HG03558 (cell line): ENCODE measurements around the gene KCNQ2.

Source experiments
- ATAC-seq: cut with Tn5 transposase; IDR thresholded peaks from one replicate; pipeline ENCODE4 v1.9.1; 2021; ENCODE audit warnings: moderate number of reproducible peaks; ENCODE audit not compliant: unreplicated experiment; ENCODE audit errors: extremely low read depth

The KCNQ2 gene

DNA sequence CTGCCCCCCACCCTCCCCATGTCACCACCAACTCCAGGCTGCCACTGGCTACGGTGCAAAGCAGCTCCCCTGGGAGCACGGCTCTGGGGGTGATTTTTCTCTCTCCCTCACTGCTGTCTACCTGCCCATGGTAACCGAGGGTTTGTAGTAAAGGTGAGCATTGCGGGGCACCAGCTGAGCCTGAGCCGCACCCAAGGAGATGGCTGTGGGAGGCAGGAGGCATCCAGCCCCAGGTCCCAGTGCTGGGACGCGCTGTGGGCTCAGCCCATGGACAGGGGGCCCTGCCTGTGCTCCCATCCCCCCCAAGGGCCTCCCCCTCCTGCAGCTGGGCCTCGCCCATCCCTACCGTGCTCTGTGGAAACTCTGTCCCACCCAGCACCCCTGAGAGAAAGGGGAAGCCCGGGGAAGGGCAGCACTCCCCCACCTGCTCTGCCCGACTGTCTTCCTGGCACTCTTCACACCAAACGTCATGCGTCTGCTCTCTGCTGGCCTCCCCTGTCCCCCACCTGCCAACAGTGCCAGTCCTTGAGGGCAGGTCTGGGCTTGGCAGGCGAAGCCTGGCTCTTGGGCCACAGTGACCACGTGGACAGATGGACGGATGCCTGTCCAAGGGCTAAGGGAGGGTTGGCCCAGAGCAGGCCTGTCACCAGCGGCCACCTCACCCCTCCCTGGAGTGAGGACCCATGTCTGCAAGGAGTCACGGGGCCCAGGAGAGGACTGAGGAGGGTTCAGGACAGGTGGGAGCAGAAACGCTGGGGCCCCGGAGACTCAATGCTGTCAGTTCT lies 107.5 kb downstream of the KCNQ2 start:
- no peak for ATAC-seq

GRCh38 chr20:63363981-63364561 lies 108.4 kb downstream of the KCNQ2 start:
- no peak for ATAC-seq

DNA sequence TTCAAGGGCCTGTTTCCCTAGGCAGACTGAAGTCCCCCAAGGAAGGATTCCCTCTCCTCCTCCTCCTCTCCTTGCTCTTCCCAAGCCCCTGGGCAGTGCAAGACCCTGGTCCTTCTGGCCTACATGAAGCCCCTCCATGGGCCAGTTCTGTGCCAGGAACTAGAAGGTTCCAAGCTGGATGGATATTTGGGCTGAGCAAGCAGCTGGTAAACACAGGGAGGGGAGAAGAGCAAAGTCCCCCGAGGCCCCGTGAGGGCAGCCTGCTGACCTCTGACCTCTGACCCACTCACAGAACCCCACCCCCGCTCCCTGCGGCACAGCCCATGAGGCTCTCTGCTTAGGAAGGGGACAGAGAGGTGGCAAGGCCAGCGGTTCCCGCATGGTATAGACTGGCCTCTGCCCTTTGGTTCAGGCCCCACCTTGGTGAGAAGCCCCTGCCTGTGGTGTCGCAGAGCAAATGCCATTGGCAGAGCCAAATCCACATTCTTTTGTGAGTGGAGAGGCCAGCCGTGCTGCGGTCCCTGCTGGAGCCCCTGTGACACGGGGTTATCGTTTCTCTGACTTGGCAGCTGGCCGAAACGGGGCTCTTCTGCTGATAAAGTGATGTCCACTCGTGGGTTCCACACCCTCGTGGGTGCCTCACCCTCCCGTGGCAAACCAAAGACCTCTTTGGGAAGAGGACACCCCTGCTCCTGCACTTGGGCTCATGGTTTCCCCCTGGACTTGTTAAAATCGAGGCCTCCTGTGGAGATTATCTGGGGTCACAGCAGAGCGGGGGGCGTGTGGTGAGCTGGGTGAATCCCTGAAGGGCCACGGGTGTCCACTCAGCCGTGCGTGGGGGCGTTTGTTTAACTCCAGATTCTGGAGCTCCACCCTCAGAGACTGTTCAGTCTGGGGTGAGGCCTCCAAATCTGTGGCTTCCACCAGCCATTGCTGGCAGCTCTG lies 109.2 kb downstream of the KCNQ2 start:
- no peak for ATAC-seq

GRCh38 chr20:63362436-63363009 lies 109.9 kb downstream of the KCNQ2 start:
- ATAC-seq: no peak

DNA sequence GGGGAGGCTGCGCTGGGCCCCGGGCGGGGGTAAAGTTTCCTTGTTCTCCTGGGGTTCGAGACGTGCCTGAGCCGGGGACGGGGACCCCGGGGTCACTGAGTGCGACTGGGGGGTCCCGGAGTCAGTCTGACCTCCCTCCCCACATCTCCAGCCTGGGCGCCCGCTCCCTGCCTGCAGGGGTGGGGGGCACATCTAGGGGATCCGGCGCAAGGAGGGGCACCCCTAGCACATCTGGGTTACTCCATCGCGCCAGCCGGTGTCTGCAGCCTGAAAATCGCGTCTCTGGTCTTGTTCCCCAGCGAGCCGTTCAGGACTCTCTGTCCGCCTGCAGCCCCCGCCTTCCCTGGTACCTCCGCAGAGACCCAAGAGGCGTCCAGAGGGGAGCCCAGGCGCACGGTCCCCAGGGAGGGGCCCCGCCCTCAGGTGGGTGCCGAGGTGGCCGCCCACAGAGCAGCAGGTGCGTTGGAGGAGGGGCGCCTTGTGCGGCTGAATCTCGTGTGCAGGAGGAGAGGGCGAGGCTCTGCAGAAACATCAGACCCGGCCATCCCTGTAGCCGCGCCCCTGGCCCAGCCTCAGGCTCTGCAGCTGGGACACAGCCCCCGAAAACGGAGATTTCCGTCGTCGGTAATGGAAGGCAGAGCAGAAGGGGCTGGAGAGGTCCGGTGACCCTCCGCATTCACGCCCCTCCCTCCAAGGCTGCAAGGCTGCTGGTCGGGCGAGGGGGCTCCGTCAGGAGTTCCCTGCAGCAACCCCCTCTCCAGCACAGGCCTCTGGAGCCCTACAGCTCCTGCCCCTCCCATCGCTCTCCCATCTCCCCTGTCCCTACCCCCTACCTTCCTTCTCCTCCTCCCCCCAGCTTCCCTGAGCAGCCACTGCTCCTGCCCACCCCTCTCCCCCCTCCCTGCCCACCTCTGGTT lies 110.7 kb downstream of the KCNQ2 start:
- ATAC-seq: no peak

- no peak for ATAC-seq
Measured at GRCh38 chr20:63360850-63361518, 111.5 kb downstream of the KCNQ2 start, which contains the start of gene CHRNA4. CHRNA4 (minus strand) TSS chr20:63361349; CDS start chr20:63361165, 184 bp downstream.

DNA sequence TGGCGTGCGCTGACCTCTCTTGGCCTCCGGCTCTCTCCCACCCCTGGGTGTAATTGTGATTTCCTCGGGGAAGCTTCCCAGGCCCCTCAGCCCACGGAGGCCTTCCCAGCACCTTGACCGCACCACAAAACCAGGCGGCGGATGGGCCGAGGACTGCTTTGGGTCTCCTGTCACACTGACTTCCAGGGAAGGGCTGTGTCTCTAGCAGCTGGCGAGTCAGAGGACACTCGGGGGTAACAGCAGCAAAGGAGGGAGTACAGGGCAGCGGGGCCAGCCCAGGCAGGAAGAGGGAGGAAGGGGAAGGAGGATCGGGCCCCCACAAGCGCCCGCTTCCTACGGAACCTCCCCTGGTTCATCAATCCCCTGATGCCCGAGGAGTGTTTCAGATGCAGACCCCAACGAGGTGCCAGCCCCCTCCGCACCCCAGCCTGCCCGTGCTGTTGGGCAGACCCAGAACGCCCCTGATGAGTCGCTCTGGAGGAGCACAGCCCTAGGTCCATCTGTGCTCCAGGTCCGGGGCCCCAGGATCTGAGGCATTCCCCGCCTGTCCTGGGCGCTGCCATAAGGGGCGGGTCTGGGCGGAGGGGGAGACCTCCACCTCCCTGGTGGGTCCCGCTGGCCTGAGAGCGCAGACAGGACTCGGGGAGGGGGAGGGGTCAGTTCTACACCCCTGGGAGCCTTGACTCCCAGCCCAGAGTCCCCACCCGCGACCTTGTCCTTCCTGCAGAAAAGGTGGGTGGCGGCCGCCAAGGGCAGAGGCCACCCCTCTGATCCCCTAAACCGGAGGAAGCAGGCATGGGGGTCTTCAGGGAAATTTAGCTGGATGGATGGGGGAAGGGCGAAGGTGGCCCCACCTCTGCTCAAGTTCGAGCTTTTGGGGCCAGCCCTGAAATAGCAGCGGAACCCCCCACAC lies 112.3 kb downstream of the KCNQ2 start:
- no peak for ATAC-seq

GRCh38 chr20:63359164-63359934 lies 113.1 kb downstream of the KCNQ2 start:
- no peak for ATAC-seq

DNA sequence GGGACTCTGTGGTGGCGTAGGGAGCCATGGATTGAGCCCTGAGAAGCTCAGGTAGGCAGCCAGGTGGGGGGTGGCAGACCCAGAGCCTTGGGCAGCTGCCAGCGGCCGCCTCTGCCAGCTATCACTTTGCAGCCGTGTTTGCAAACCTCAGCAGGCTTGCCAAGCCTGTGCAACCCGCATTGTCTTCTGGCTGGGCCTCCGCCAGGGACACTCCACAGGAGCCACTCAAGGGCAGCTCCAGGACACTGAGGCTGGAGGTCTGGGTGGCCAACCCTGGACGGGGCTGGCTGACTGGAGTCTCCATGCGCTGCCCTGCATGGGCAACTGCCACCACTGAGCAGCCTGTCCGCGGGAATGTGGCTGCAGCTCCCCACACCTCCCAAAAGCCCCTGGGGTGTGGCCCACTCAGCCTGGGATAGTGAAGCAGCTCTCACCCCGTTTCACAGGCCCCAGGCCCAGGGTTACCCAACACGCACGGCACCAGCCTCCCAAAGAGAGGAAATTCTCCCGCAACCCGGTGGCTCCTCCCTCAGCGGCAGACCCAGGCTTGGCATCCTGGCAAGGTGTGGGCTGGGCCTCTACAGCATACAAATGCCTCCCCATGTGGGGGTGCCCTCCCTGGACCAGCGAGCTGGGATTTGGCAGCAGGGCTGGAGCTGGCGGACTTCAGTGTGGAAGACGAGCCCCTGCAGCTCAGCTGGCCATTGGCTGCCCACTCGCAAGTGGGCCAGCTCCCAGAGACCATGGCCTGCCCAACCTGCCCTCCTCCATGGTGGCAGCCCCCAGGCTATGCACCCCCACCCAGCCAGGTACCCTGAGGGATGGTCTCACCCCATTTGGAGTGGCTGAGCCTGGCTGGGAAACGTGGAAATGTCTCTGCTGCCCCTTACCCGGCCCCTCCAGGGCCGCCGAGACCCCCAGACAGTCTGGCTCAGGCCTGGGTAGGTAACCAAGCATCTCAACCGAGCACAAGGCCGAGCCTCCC lies 114.2 kb downstream of the KCNQ2 start:
- no peak for ATAC-seq

GRCh38 chr20:63356931-63357879 lies 115.2 kb downstream of the KCNQ2 start:
- no peak for ATAC-seq

GRCh38 chr20:63356511-63356910 lies 115.9 kb downstream of the KCNQ2 start:
- ATAC-seq: no peak

GRCh38 chr20:63355781-63356295 lies 116.6 kb downstream of the KCNQ2 start:
- ATAC-seq: no peak

- ATAC-seq: no peak
Measured at GRCh38 chr20:63354636-63355350, 117.7 kb downstream of the KCNQ2 start.

- no peak for ATAC-seq
Measured at GRCh38 chr20:63352811-63353221, 119.6 kb downstream of the KCNQ2 start.
